Peyer's patch (tissue), 4 donors: ENCODE results near the gene CP.
"Not testable (repeated sequence)": the region's sequence is repeated elsewhere in the genome, so short reads cannot be mapped to it uniquely, and the experiment has no call there.

Experiments used
- POLR2A ChIP-seq, 2 donors: fragments of 450-650 bp; IDR thresholded peaks; one replicate each; pipeline ENCODE4 v1.5.1; 2017; ENCODE audit warnings: antibody characterized with exemption in 2 of 2, mild to moderate bottlenecking in 2 of 2, moderate library complexity in 2 of 2
- TF ChIP-seq, protein P1 (sequence below), 6 experiments: fragments of 450-650 bp in 4 of 6; fragments of 200-600 bp in 2 of 6; sonication (generic) in 1 of 6; IDR thresholded peaks; one replicate each; pipeline ENCODE4 v1.5.1; 2017 to 2019; ENCODE audit warnings: antibody characterized with exemption in 6 of 6, mild to moderate bottlenecking in 3 of 6, moderate library complexity in 1 of 6

DNA sequence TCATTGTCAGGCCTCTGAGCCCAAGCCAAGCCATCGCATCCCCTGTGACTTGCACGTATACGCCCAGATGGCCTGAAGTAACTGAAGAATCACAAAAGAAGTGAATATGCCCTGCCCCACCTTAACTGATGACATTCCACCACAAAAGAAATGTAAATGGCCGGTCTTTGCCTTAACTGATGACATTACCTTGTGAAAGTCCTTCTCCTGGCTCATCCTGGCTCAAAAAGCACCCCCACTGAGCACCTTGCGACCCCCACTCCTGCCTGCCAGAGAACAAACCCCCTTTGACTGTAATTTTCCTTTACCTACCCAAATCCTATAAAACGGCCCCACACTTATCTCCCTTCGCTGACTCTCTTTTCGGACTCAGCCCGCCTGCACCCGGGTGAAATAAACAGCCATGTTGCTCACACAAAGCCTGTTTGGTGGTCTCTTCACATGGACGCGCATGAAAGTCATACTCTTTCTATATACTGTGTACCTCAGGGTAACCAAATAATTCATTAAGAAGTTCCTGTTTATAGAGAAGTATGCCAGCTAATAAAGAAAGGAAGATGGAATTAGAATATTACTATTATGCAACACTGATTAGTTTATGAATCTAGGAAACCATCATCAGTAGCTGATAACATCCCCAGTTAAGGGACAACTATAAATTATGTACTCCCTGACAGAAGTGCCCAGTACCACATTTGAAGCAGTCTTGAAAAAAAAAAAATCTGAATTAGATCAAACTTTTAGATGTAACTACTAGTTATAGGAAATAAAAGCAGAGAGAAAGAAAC, 24.6 kb downstream of the CP start:
- TF ChIP-seq, protein P1, sequence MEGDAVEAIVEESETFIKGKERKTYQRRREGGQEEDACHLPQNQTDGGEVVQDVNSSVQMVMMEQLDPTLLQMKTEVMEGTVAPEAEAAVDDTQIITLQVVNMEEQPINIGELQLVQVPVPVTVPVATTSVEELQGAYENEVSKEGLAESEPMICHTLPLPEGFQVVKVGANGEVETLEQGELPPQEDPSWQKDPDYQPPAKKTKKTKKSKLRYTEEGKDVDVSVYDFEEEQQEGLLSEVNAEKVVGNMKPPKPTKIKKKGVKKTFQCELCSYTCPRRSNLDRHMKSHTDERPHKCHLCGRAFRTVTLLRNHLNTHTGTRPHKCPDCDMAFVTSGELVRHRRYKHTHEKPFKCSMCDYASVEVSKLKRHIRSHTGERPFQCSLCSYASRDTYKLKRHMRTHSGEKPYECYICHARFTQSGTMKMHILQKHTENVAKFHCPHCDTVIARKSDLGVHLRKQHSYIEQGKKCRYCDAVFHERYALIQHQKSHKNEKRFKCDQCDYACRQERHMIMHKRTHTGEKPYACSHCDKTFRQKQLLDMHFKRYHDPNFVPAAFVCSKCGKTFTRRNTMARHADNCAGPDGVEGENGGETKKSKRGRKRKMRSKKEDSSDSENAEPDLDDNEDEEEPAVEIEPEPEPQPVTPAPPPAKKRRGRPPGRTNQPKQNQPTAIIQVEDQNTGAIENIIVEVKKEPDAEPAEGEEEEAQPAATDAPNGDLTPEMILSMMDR (IDR thresholded peaks at IDR 0.05): not testable (repeated sequence)
- not testable (repeated sequence) for TF ChIP-seq POLR2A (IDR thresholded peaks at IDR 0.05)
